Measurements from ENCODE around the gene EML1.

EML1 gene

GRCh38 chr14:99809360-99809759 lies 16.1 kb downstream of the EML1 start:
- peak; percentile 75 for DNase-seq (ENCODE audit: extremely low read depth, low read depth)
- TF ChIP-seq CTCF (IDR thresholded peaks at IDR 0.05; ENCODE audit: low read depth, low read length): no peak

- no peak for DNase-seq (ENCODE audit: extremely low read depth, low read depth)
Measured at GRCh38 chr14:99809859-99810558, 16.8 kb downstream of the EML1 start.

GRCh38 chr14:99810559-99810874 lies 17.3 kb downstream of the EML1 start:
- no peak for TF ChIP-seq CTCF (IDR thresholded peaks at IDR 0.05; ENCODE audit: low read depth, low read length)
- no peak for DNase-seq (ENCODE audit: extremely low read depth, low read depth)

More at GRCh38 chr14:99809859-99810558, 16.8 kb downstream of the EML1 start:
- TF ChIP-seq CTCF (IDR thresholded peaks at IDR 0.05; ENCODE audit: low read depth, low read length): no peak

- TF ChIP-seq CTCF (IDR thresholded peaks at IDR 0.05; ENCODE audit: low read depth, low read length): no peak
- no peak for DNase-seq (ENCODE audit: extremely low read depth, low read depth)
Measured at GRCh38 chr14:99812096-99812750, 19.0 kb downstream of the EML1 start.

- no peak for DNase-seq (ENCODE audit: extremely low read depth, low read depth)
- no peak for TF ChIP-seq CTCF (IDR thresholded peaks at IDR 0.05; ENCODE audit: low read depth, low read length)
Measured at GRCh38 chr14:99812892-99813291, 19.7 kb downstream of the EML1 start.

GRCh38 chr14:99815696-99816095 lies 22.5 kb downstream of the EML1 start:
- no peak for TF ChIP-seq CTCF (IDR thresholded peaks at IDR 0.05; ENCODE audit: low read depth, low read length)
- no peak for DNase-seq (ENCODE audit: extremely low read depth, low read depth)

- no peak for DNase-seq (ENCODE audit: extremely low read depth, low read depth)
Measured at GRCh38 chr14:99816217-99816616, 23.0 kb downstream of the EML1 start.

More at GRCh38 chr14:99816217-99816616, 23.0 kb downstream of the EML1 start:
- TF ChIP-seq CTCF (IDR thresholded peaks at IDR 0.05; ENCODE audit: low read depth, low read length): no peak

Measured in AG09319 (cell line).